Adrenal gland (tissue), 19 donors: Measurements from ENCODE around the gene CALD1. TPM values are rescaled to one million over a fixed set of nuclear protein-coding genes. Genes with fewer than 3 reads are reported as not detected.

Source experiments
- DNase-seq, 7 donors: peaks; one replicate each; pipeline ENCODE4 v3.0.0-alpha.2; 2019 to 2020
- H3K27ac ChIP-seq, 5 donors: fragments of 200-600 bp; sonication (generic) in 4 of 5; 1 replicate in 3 of 5; 2 replicates in 2 of 5; pipeline versions ENCODE4 v1.5.1 to v1.8.0; 2016 to 2020; ENCODE audit warnings: mild to moderate bottlenecking in 1 of 5
- H3K27me3 ChIP-seq: fragments of 200-600 bp; 2 replicates; pipeline ENCODE4 v1.8.0; 2021
- H3K36me3 ChIP-seq, 2 donors: fragments of 200-600 bp; replicated peaks in 1 of 2; 1 replicate in 1 of 2; 2 replicates in 1 of 2; pipeline versions ENCODE4 v1.5.1 to v1.8.0; 2018 to 2022
- H3K4me1 ChIP-seq, 2 donors: fragments of 200-600 bp; replicated peaks in 1 of 2; 1 replicate in 1 of 2; 2 replicates in 1 of 2; pipeline versions ENCODE4 v1.5.1 to v1.8.0; 2018 to 2021
- H3K4me3 ChIP-seq, 4 donors: fragments of 200-600 bp; sonication (generic) in 3 of 4; one replicate each; pipeline ENCODE4 v1.5.1; 2016 to 2018
- H3K9me3 ChIP-seq, 3 donors: fragments of 200-600 bp; sonication (generic) in 1 of 3; replicated peaks in 1 of 3; 1 replicate in 2 of 3; 2 replicates in 1 of 3; pipeline versions ENCODE4 v1.5.1 to v1.8.0; 2016 to 2021
- CTCF ChIP-seq, 6 experiments: fragments of 450-650 bp in 4 of 6; fragments of 200-600 bp in 2 of 6; sonication (generic) in 1 of 6; IDR thresholded peaks; 1 replicate in 5 of 6; 2 replicates in 1 of 6; pipeline versions ENCODE4 v1.5.1 to v1.8.0; 2016 to 2021; ENCODE audit warnings: antibody characterized with exemption in 6 of 6, mild to moderate bottlenecking in 2 of 6, moderate library complexity in 1 of 6
- POLR2A ChIP-seq, 2 donors: fragments of 450-650 bp; IDR thresholded peaks; one replicate each; pipeline ENCODE4 v1.6.1; 2017; ENCODE audit warnings: antibody characterized with exemption in 2 of 2, mild to moderate bottlenecking in 2 of 2, moderate library complexity in 1 of 2
- WGBS, 4 donors: extraction: QIAGEN DNeasy Blood & Tissue Kit in 2 of 4; methylation state at CpG; one replicate each; pipeline versions ENCODE4 v1.1.5 to v1.1.7; 2013 to 2017; 5-methylcytosine and 5-hydroxymethylcytosine counted together
- intact Hi-C, 2 donors: fragments of 100-400 bp; cut with DNase I; formaldehyde crosslinking; loops; one replicate each; pipeline versions ENCODE4 v1.14.1 to v1.15.0; 2022 to 2023
- long read RNA-seq, 10 donors: library from polyadenylated mRNA in 3 of 10; unstranded in 2 of 10; stranded (forward) in 1 of 10; transcript quantifications; one replicate each; pipeline ENCODE4 v2.0.0 and lab custom pipeline, GENCODE V29; 2021 to 2026
- polyA plus RNA-seq, 3 donors: library from polyadenylated mRNA; stranded (reverse); fragments of 200-250 nt in 2 of 3; fragments of 350-450 nt in 1 of 3; fragmentation: Illumina TruSeq in 1 of 3; extraction: RNeasy Lipid Tissue Mini Kit (QIAGEN cat#74804) in 1 of 3; gene quantifications; one replicate each; pipeline ENCODE4 v1.2.3, GENCODE V29; 2013 to 2014
- total RNA-seq, 9 donors: library from RNA; depleted of rRNA in 4 of 9; stranded (reverse); fragments of >200 nt in 4 of 9; fragments of 120-200 nt in 1 of 9; fragmentation: NEBNext Ultra II Directional in 1 of 9; extraction: Animal tissue kit (Norgen Biotek cat#: 25700) in 1 of 9; gene quantifications; one replicate each; pipeline versions ENCODE4 v1.1.0 to v1.2.4, GENCODE V29; 2013 to 2023
- donor health status: healthy with polysubstance abuse.
- donor health status: Bipolar disorder and iron deficiency.
- donor health status: DM: yes; HTN: yes; CAD: no.
- donor health status: DM: no; HTN: no; CAD: no.
- donor health status: DM: no; HTN: no; CAD: no.
- donor health status: DM: yes; HTN: yes; CAD: no.

CALD1 gene
- 100 to 1,000 TPM in 8 of 9 donors, 10 to 100 TPM in 1; 67.5 to 252 (median 193) TPM for total RNA-seq
- 100 to 1,000 TPM; 103 to 258 (median 233) TPM for polyA plus RNA-seq
- long read RNA-seq, donor 1, full-length matches to known transcripts: 13 of 33 reads
- long read RNA-seq, donor 1, partial matches to known transcripts: 20 of 33 reads
- long read RNA-seq, donor 1, other reads (novel, unspliced or antisense): 0 of 33 reads
- long read RNA-seq, donor 2, full-length matches to known transcripts: 4 of 36 reads
- long read RNA-seq, donor 2, partial matches to known transcripts: 32 of 36 reads
- long read RNA-seq, donor 2, other reads (novel, unspliced or antisense): 0 of 36 reads
- long read RNA-seq, donor 3, full-length matches to known transcripts: 4 of 27 reads
- long read RNA-seq, donor 3, partial matches to known transcripts: 23 of 27 reads
- long read RNA-seq, donor 3, other reads (novel, unspliced or antisense): 0 of 27 reads
- long read RNA-seq, donor 4, full-length matches to known transcripts: 4 of 178 reads
- long read RNA-seq, donor 4, partial matches to known transcripts: 163 of 178 reads
- long read RNA-seq, donor 4, other reads (novel, unspliced or antisense): 11 of 178 reads
- long read RNA-seq, donor 5, full-length matches to known transcripts: 93 of 152 reads
- long read RNA-seq, donor 5, partial matches to known transcripts: 14 of 152 reads
- long read RNA-seq, donor 5, other reads (novel, unspliced or antisense): 45 of 152 reads
- long read RNA-seq, donor 6, partial matches to known transcripts: 275 of 301 reads
- long read RNA-seq, donor 6, other reads (novel, unspliced or antisense): 23 of 301 reads
- long read RNA-seq, donor 7, full-length matches to known transcripts: 3 of 27 reads
- long read RNA-seq, donor 7, partial matches to known transcripts: 24 of 27 reads
- long read RNA-seq, donor 7, other reads (novel, unspliced or antisense): 0 of 27 reads
- long read RNA-seq, donor 8, full-length matches to known transcripts: 10 of 43 reads
- long read RNA-seq, donor 8, partial matches to known transcripts: 33 of 43 reads
- long read RNA-seq, donor 8, other reads (novel, unspliced or antisense): 0 of 43 reads
- long read RNA-seq, donor 9, partial matches to known transcripts: 18 of 21 reads
- long read RNA-seq, donor 9, other reads (novel, unspliced or antisense): 0 of 21 reads
- long read RNA-seq, donor 10, partial matches to known transcripts: 26 of 27 reads
- long read RNA-seq, donor 10, other reads (novel, unspliced or antisense): 0 of 27 reads

GRCh38 chr7:134778941-134779740 is at the start of gene CALD1:
TSS of gene CALD1 (plus strand) at chr7:134779634. CDS start at chr7:134867734, 88,100 bp downstream.
- intact Hi-C loops: no loop called here
- Histone ChIP-seq H3K4me1 (peaks cover 0 to 10% of the 10 kb centered on the region in 2 donors), H3K36me3 (no peaks in the 10 kb centered on the region), H3K27ac (peak within 1 kb of the TSS in 4 of 5 donors; percentile 24 to 84 (median 62)), H3K4me3 (peak within 1 kb of the TSS in 3 of 4 donors; percentile 11 to 58 (median 13)), H3K9me3 (no peaks in the 10 kb centered on the region), H3K27me3 (no peaks in the 10 kb centered on the region)
- WGBS, 4 donors: 21 to 32% (median 23%) methylated on average over 8 to 15 of the region's 15 CpGs
- TF ChIP-seq CTCF (IDR thresholded peaks at IDR 0.05) (no peak), POLR2A (IDR thresholded peaks at IDR 0.05) (peak in 1 of 2 donors; percentile 43)
- DNase-seq: peak; percentile 31 to 83 (median 52)

GRCh38 chr7:134729895-134730294 is 49.5 kb upstream of the CALD1 start:
- intact Hi-C loops: no loop called here
- Histone ChIP-seq H3K27me3 (no peaks in the 10 kb centered on the region), H3K4me3 (no peak overlapping the region), H3K27ac (peak overlapping the region in 4 of 5 donors; percentile 1 to 65 (median 43)), H3K9me3 (no peaks in the 10 kb centered on the region), H3K4me1 (no peaks in the 10 kb centered on the region), H3K36me3 (no peaks in the 10 kb centered on the region)
- no peak for DNase-seq
- WGBS, 4 donors: 48 to 62% (median 60%) methylated on average over 4 of the region's 4 CpGs
- TF ChIP-seq CTCF (IDR thresholded peaks at IDR 0.05): no peak
- TF ChIP-seq POLR2A (IDR thresholded peaks at IDR 0.05): no peak

- peak overlapping the region in 3 of 5 donors; percentile 22 to 65 (median 64) for H3K27ac ChIP-seq
- 6 to 19% (median 12%) methylated on average over 1 of the region's 1 CpG for WGBS, 4 donors
Observed at GRCh38 chr7:134730411-134730829, 49.0 kb upstream of the CALD1 start.

More at GRCh38 chr7:134730411-134730829, 49.0 kb upstream of the CALD1 start:
- Histone ChIP-seq H3K9me3 (no peaks in the 10 kb centered on the region), H3K36me3 (no peaks in the 10 kb centered on the region), H3K27me3 (no peaks in the 10 kb centered on the region), H3K4me1 (no peaks in the 10 kb centered on the region), H3K4me3 (no peak overlapping the region)
- TF ChIP-seq CTCF (IDR thresholded peaks at IDR 0.05): no peak
- no peak for TF ChIP-seq POLR2A (IDR thresholded peaks at IDR 0.05)
- intact Hi-C loops: no loop called here
- DNase-seq: no peak
